Fibroblast of villous mesenchyme (primary cell): ENCODE data around the gene DVL2. TPM values are rescaled to one million over a fixed set of nuclear protein-coding genes. Genes with fewer than 3 reads are reported as not detected.
A peak's percentile ranks its signal among the peaks of the same experiment; 100 is the strongest.

Experiments
- DNase-seq: peaks from one replicate; pipeline ENCODE4 v3.0.0-alpha.2; 2010; ENCODE audit warnings: low read depth
- H3K4me3 ChIP-seq: 2 replicates; pipeline ENCODE4 v1.5.1; 2011; ENCODE audit warnings: low read depth, mild to moderate bottlenecking, low read length
- total RNA-seq: library from RNA; depleted of rRNA; stranded (reverse); fragments of >200 nt; gene quantifications from 2 replicates; pipeline ENCODE4 v1.2.3, GENCODE V29; 2012
- TF ChIP-seq, protein P1 (sequence below): IDR thresholded peaks from 2 replicates; pipeline ENCODE4 v1.5.1; 2012; ENCODE audit warnings: low read depth, mild to moderate bottlenecking, low read length; ENCODE audit not compliant: insufficient read depth

The DVL2 gene
- total RNA-seq, 1 donor, result 105 TPM

DNA sequence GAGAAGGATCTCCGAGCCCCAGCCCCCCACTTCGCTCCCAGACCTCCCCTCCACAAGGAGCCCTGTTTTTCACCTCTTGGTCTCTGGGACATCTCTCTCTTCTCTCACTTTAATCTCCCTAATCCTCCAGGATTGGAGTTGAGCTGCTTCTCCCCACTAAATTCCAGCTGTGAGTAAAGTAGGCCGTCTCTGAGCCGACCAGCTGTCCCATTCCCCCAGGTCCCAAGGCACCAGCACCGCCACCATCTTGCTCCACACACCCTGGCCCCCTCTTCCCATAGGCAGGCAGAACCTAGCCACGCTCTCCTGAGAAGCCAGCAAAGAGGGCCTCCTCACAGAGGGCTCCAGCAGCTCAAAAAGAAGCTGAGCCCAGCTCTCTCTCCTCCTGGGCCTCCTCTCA, 15.6 kb downstream of the DVL2 start:
- no peak for DNase-seq
- TF ChIP-seq, protein P1, sequence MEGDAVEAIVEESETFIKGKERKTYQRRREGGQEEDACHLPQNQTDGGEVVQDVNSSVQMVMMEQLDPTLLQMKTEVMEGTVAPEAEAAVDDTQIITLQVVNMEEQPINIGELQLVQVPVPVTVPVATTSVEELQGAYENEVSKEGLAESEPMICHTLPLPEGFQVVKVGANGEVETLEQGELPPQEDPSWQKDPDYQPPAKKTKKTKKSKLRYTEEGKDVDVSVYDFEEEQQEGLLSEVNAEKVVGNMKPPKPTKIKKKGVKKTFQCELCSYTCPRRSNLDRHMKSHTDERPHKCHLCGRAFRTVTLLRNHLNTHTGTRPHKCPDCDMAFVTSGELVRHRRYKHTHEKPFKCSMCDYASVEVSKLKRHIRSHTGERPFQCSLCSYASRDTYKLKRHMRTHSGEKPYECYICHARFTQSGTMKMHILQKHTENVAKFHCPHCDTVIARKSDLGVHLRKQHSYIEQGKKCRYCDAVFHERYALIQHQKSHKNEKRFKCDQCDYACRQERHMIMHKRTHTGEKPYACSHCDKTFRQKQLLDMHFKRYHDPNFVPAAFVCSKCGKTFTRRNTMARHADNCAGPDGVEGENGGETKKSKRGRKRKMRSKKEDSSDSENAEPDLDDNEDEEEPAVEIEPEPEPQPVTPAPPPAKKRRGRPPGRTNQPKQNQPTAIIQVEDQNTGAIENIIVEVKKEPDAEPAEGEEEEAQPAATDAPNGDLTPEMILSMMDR, result no peak
- H3K4me3 ChIP-seq, result no peak overlapping the region

DNA sequence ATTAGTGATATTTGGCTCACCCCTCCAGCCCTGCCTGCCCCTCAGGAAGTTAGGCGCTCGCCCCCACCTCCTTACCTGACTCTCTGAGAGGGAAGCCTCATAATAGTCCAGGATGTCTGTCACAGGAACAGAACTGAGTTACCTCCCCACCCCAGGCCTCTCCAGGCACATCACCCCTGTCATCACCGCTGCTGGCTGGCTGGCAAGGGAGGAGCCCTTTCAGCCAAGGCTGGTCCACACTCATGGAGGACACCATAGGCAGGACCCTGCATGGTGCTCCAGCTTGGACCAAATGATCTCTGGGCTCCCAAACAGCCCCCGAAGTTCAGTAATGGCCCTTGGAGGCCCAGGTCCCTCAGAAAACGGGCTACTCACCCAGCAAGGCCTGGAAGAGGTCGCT, 16.2 kb downstream of the DVL2 start:
- TF ChIP-seq, protein P1, result no peak
- H3K4me3 ChIP-seq, result peak overlapping the region; percentile 77
- no peak for DNase-seq

DNA sequence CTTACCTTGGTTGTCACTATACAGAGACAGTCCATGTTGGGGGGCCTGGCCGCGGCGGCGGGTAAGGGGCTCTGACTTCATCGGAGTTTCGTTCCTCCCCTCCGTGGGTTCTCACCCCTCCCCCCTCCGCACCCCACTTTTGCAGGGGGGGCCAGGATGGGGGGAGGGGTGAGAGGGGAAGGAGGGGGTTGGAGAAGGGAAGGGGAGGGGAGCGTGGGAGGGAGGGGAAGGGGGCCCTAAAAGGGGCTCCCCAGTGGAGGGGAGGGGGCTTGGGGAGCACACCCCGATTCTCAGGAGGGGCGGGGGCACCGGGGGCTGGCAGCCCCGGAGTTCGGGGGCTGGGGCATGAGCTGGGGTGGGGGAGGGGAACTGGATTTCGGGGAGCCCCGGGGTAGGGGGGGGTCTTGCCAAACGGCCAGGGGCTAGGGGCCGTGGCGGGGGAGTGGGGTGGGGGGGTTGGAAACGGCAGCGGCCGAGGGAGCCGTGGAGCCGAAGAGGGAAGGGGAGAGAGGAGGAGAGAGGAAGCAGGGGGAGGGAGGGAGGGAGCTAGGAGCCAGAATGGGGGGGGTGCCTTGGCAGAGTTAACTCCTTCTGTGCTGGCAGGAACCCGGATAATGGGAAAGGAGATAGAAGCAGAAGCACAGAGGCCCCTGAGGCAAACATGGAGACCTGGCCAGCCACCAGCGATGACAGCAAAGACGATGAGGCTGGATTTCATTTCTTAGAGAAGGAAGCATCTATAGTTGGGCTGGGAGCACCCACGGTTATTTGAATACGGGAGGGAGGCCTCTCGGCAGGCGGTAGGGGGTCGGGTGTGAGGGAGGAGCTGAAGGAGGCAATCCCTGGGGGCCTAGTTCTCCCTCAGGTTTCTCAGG, 17.0 kb downstream of the DVL2 start:
- TF ChIP-seq, protein P1, result no peak
- DNase-seq, result peak; percentile 65
- peak overlapping the region; percentile 77 for H3K4me3 ChIP-seq

DNA sequence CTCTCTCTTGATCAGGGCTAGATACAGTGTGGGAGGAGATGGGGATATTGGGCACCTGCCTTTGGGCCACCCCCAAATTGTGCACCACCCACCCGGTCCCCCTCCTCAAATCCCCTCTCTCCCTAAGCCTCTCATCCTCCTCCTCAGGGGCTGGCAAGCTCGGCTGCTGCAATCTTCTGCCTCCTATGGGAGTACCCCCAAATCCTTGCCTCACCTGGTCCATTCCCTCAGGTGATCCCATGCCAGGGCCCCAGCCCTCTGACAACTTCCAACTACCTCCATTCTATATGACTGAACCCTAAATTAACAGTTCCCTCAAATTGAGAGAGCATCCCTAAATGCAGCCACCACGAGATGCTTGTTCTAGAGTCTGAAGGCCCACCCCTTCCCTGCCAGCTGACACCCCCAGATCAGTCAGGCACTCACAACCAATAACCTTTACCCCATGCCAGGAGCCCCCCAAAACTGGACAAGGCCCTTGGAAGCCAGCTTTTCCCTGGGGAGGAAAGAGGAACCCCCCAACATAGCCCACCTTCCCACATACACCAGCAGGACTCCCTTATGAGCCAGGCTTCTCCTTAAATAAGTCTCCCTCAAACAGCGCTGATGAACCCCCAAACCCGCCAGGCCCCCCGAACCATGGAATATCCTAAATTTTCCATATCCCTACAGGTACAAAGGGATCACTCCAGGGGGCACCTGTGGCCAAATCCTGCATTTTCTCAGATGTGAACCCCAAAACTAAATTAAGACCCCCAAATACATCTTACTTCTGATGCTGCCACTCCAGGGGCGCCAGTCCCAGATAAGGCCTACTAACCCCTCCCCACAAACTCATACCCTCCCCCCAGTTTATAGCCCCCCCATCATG, 17.8 kb downstream of the DVL2 start:
- DNase-seq, result no peak
- TF ChIP-seq, protein P1, result no peak
- peak overlapping the region; percentile 77 for H3K4me3 ChIP-seq

DNA sequence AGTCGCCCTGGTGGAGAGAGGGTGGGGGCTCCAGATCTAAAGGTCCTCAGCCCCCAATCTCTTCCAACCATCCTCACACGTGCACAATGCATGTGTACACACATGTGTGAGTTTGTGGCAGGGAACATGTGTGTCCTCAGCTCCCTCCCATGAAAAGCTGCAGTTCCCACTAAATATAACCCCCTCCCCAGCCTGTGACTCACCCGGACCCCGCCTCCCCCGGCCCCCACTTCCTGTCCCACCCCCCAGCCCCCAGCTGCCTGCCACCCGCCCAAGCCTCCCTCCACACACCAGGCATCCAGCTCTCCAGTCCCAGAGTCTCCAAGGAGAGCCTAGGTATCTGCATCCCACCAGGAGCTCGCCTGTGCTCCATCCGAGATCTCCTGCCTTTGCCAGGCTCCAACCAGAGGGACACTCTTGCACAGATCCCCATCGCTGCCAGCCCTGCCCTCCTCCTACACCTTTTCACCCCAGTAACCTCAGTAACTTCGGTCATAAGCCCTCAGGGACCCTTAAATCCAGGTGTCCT, 18.6 kb downstream of the DVL2 start:
- H3K4me3 ChIP-seq, result peak overlapping the region; percentile 77
- peak; percentile 20 for DNase-seq
- TF ChIP-seq, protein P1, result no peak

DNA sequence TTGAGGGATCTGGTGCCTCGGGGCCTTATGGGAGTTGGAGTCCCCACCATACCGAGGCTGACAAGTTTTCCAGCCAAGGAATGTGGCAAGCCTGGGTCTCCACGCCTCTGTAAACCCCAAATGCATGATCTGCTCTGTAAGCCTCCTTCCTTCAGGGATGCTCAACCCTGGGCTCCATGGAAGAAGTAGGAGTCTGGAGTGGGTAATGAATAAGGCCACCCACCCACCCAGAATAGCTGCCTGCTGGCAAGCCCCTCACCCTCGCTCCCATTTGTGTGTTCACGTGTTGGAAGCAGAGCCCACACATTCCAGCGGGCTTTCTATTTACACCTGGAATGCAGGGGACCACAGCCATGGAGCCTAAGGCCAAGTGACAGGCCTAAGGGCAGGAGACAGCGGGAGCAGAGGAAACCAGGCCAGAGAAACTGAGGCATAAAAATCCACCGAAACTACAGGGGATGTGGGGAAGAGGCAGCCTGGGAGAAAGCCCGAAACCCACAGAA, 19.1 kb downstream of the DVL2 start:
- TF ChIP-seq, protein P1, result no peak
- H3K4me3 ChIP-seq, result peak overlapping the region; percentile 62
- DNase-seq, result no peak
